Measurements from ENCODE around the gene SURF4. TPM values are rescaled to one million over a fixed set of nuclear protein-coding genes. Genes with fewer than 3 reads are reported as not detected.

The SURF4 gene
- polyA plus RNA-seq, 2 of the 4 experiments (the other 2 are of a cell fraction) = 159 to 169 TPM

DNA sequence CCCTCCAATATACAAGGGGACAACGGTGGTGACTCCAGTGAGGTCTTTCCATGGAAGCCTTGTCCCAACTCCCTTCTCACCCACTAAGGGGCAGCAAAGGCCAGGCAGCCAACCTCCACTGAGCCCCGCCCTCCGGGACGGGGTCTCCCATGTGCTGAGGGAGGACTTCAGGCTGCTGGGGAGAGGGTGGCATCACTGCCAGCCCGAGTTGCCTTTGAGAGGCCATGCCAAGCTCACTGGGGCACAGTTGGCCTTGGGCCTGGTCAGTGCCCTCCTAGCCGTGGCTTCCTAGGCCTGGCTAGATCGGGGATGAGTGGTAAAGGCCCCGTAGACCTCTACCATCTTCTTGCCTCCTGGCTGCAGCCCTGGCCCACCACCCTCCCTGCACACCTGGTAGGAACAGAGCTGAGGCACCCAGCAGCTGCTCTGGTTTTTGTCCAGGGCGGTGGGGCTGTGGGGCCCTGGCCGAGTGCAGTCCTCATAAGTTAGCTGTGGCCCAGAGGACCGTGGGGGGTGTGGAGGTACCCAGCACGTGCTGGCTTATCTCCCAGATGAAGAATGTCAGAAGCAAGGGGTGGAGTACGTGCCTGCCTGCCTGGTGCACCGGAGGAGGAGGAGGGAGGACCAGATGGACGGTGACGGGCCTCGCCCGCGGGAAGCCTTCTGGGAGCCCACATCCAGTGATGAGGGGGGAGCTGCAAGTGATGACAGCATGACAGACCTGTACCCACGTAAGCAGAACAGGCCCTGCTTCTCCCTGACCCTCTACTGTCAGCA, 16.3 kb downstream of the SURF4 start (continued):
- TF ChIP-seq, protein P1, sequence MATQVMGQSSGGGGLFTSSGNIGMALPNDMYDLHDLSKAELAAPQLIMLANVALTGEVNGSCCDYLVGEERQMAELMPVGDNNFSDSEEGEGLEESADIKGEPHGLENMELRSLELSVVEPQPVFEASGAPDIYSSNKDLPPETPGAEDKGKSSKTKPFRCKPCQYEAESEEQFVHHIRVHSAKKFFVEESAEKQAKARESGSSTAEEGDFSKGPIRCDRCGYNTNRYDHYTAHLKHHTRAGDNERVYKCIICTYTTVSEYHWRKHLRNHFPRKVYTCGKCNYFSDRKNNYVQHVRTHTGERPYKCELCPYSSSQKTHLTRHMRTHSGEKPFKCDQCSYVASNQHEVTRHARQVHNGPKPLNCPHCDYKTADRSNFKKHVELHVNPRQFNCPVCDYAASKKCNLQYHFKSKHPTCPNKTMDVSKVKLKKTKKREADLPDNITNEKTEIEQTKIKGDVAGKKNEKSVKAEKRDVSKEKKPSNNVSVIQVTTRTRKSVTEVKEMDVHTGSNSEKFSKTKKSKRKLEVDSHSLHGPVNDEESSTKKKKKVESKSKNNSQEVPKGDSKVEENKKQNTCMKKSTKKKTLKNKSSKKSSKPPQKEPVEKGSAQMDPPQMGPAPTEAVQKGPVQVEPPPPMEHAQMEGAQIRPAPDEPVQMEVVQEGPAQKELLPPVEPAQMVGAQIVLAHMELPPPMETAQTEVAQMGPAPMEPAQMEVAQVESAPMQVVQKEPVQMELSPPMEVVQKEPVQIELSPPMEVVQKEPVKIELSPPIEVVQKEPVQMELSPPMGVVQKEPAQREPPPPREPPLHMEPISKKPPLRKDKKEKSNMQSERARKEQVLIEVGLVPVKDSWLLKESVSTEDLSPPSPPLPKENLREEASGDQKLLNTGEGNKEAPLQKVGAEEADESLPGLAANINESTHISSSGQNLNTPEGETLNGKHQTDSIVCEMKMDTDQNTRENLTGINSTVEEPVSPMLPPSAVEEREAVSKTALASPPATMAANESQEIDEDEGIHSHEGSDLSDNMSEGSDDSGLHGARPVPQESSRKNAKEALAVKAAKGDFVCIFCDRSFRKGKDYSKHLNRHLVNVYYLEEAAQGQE (IDR thresholded peaks at IDR 0.05) = no peak
- no peak for TF ChIP-seq CBX8 (IDR thresholded peaks at IDR 0.05)
- no peak for TF ChIP-seq FOSL2 (IDR thresholded peaks at IDR 0.05)
- no peak for TF ChIP-seq FOSL2 (CRISPR knock-in tag; IDR thresholded peaks at IDR 0.05)
- no peak for TF ChIP-seq HOXB5 (CRISPR knock-in tag; IDR thresholded peaks at IDR 0.05)
- TF ChIP-seq POLR2A (IDR thresholded peaks at IDR 0.05; ENCODE audit: low read length) = no peak
- peak; percentile 25; the same call in 1 of the 3 replicates for TF ChIP-seq SMC3 (IDR thresholded peaks at IDR 0.05)
- peak; percentile 53 to 56 for TF ChIP-seq RAD21 (conservative IDR thresholded peaks at IDR 0.05 in 1 of 2, IDR thresholded peaks at IDR 0.05 in 1 of 2)

DNA sequence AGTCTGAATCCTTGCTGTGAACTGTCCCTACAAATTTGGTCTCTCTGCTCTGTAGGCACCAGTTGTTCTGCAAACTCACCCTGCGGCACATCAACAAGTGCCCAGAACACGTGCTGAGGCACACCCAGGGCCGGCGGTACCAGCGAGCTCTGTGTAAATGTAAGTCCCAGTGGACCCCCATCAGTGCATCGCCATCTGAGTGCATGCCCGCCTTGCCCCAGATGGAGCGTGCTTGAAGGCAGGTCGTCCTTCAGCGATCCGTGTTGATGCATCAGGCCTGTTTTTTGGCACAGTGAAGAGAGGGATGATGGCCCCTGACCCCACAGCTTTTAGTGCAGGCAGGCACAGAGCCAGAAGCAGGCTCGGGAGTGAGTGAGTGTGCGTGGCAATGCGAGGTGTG, 18.2 kb downstream of the SURF4 start:
- Histone ChIP-seq H3K4me3 (no peak overlapping the region), H3K27ac (no peak overlapping the region), H3K9me3 (no peaks in the 10 kb centered on the region), H3K4me2 (peak overlapping the region; percentile 82), H3K4me1 (peaks cover 14% of the 10 kb centered on the region; the same call in 1 of the 3 replicates)
- ChIA-PET POLR2A (interaction anchor here (2.0 kb wide), 1 partner anchor 10 kb away, joined by 27 read pairs; the partner anchor contains the start of genes MED22 and RPL7A), CTCF (interaction anchor here (0.9 to 7.5 kb wide), 5 partner anchors 9 to 129 kb away, joined by 3 to 59 read pairs (median 16); no protein-coding TSS in a partner anchor)
- FAIRE-seq = no peak
- WGBS (ENCODE audit: missing lambda C conversion rate) = 88% methylated on average over 12 of the region's 14 CpGs
- TF ChIP-seq MYC (IDR thresholded peaks at IDR 0.05; ENCODE audit: borderline replicate concordance, low read length) (no peak), RCOR1 (IDR thresholded peaks at IDR 0.05; ENCODE audit: low read depth, low read length) (no peak), EP300 (IDR thresholded peaks at IDR 0.05) (no peak), TFCP2L1 (CRISPR knock-in tag; IDR thresholded peaks at IDR 0.05) (no peak), TP53 (CRISPR knock-in tag; IDR thresholded peaks at IDR 0.05) (no peak), ESRRA (IDR thresholded peaks at IDR 0.05; ENCODE audit: borderline replicate concordance, low read length) (no peak)
- ATAC-seq = no peak
- no peak for DNase-seq (ENCODE audit: low read depth in 1 of 2, low spot score in 1 of 2)

DNA sequence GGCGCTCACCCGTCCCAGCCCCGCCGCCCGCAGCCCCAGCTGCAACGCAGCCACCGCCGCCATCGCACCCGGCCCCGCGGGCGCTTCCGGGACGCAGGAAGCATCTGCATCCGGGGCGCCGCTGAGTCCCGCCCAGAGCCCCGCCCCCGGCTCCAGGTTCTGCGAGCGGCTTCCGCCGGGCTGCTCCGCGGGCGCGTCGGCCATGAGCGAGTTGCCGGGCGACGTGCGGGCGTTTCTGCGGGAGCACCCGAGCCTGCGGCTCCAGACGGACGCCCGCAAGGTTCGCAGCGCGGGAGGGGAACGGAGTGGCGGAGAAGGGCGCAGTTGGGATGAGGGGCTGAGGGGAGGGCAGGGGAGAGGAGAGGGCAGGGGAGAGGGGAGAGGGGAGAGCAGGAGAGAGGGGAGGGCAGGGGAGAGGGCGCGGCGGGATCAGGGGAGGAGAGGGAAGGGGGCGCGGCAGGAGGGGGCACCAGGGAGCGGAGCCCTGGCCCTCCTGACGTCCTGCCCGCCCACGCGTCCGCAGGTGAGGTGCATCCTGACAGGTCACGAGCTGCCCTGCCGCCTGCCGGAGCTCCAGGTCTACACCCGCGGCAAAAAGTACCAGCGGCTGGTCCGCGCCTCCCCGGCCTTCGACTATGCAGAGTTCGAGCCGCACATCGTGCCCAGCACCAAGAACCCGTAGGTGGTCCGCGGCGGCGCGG, 19.3 kb downstream of the SURF4 start, which contains the start of the genes SURF1 and SURF2:
Gene SURF1 (minus strand): TSS at position 97 of the 701 bp plus-strand sequence. CDS start 34 bp downstream, at position 63.
Gene SURF2 (plus strand): TSS at position 160 of the 701 bp plus-strand sequence. CDS start 43 bp downstream, at position 203.
- no peaks in the 10 kb centered on the region for H3K9me3 ChIP-seq
- WGBS (ENCODE audit: missing lambda C conversion rate) = 0% methylated on average over 15 of the region's 78 CpGs
- peak within 1 kb of the TSS; percentile 64 for H3K4me3 ChIP-seq
- FAIRE-seq (no peak), DNase-seq (ENCODE audit: low read depth in 1 of 2, low spot score in 1 of 2) (peak; percentile 76 to 81), ATAC-seq (peak; percentile 69 to 80)
- peak within 1 kb of the TSS; percentile 82 to 94 for H3K27ac ChIP-seq
- peaks cover 14% of the 10 kb centered on the region; the same call in 1 of the 3 replicates for H3K4me1 ChIP-seq
- TF ChIP-seq, protein P2, sequence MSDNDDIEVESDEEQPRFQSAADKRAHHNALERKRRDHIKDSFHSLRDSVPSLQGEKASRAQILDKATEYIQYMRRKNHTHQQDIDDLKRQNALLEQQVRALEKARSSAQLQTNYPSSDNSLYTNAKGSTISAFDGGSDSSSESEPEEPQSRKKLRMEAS (IDR thresholded peaks at IDR 0.05) = peak; percentile 63; the same call in 1 of the 2 replicates
- TF ChIP-seq JUN (IDR thresholded peaks at IDR 0.05) (peak; percentile 83 to 89; a peak in 4 of 5 replicates), POLR2AphosphoS2 (conservative IDR thresholded peaks at IDR 0.05; ENCODE audit: low read length) (no peak), EHF (CRISPR knock-in tag; IDR thresholded peaks at IDR 0.05) (no peak), PHF8 (IDR thresholded peaks at IDR 0.05; ENCODE audit: borderline replicate concordance, low read depth) (peak; percentile 15; the same call in 1 of the 2 replicates), FOSL2 (IDR thresholded peaks at IDR 0.05) (no peak), FOSL2 (CRISPR knock-in tag; IDR thresholded peaks at IDR 0.05) (no peak), MYC (IDR thresholded peaks at IDR 0.05; ENCODE audit: borderline replicate concordance, low read length) (peak; percentile 33; the same call in 1 of the 2 replicates), NPAS2 (CRISPR knock-in tag; IDR thresholded peaks at IDR 0.05; ENCODE audit: borderline replicate concordance) (no peak), GATA3 (IDR thresholded peaks at IDR 0.05; ENCODE audit: borderline replicate concordance) (no peak), POLR2A (IDR thresholded peaks at IDR 0.05; ENCODE audit: low read length) (peak; percentile 88), KDM5A (IDR thresholded peaks at IDR 0.05) (0 out of 2 replicates have a peak, but pooled peaks have one; percentile 14)
- TF ChIP-seq, protein P3, sequence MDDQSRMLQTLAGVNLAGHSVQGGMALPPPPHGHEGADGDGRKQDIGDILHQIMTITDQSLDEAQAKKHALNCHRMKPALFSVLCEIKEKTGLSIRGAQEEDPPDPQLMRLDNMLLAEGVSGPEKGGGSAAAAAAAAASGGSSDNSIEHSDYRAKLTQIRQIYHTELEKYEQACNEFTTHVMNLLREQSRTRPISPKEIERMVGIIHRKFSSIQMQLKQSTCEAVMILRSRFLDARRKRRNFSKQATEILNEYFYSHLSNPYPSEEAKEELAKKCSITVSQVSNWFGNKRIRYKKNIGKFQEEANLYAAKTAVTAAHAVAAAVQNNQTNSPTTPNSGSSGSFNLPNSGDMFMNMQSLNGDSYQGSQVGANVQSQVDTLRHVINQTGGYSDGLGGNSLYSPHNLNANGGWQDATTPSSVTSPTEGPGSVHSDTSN (IDR thresholded peaks at IDR 0.05) = peak; percentile 38; the same call in 1 of the 2 replicates
- TF ChIP-seq, protein P4, sequence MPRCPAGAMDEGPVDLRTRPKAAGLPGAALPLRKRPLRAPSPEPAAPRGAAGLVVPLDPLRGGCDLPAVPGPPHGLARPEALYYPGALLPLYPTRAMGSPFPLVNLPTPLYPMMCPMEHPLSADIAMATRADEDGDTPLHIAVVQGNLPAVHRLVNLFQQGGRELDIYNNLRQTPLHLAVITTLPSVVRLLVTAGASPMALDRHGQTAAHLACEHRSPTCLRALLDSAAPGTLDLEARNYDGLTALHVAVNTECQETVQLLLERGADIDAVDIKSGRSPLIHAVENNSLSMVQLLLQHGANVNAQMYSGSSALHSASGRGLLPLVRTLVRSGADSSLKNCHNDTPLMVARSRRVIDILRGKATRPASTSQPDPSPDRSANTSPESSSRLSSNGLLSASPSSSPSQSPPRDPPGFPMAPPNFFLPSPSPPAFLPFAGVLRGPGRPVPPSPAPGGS (IDR thresholded peaks at IDR 0.05) = peak; percentile 90
- ChIA-PET POLR2A (interaction anchor here (0.6 to 2.0 kb wide), 6 partner anchors 8 to 326 kb away, joined by 3 to 27 read pairs (median 4); partner anchors contain the start of genes MED22, RPL7A and STKLD1), CTCF (interaction anchor here (0.9 to 7.5 kb wide), 8 partner anchors 10 to 248 kb away, joined by 3 to 59 read pairs (median 4); no protein-coding TSS in a partner anchor)
- H3K4me2 ChIP-seq = peak within 1 kb of the TSS; percentile 91
